ENCODE results near the gene CYP4F2.

DNA sequence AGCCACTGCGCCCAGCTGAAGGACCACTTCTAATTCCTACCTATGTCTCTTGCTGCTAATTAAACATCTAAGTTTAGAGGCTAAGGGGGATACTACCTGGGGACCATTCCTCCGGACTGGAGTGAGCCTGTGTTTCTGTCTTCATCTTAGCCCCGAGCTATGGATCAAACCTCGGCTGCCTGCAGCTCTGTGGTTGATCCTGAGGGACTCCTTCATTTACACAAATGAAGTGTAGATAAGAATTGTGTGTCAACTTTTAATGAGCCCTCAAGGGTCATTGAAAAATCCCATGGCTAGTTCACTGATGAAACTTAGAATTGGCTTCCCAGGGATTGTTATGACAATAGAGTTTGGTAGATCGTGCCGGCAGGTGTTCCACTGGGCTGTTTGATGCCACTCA lies 51.0 kb downstream of the CYP4F2 start:
- TF ChIP-seq CTCF (conservative IDR thresholded peaks at IDR 0.05 in 1 of 2, IDR thresholded peaks at IDR 0.05 in 1 of 2; ENCODE audit: extremely low read depth in 1 of 2, insufficient read depth in 1 of 2, low read depth in 1 of 2, low read length in 2 of 2) (no peak), EZH2 (IDR thresholded peaks at IDR 0.05; ENCODE audit: borderline replicate concordance, low read length) (no peak)

All from mammary epithelial cell (primary cell).